Activated CD8-positive, alpha-beta T cell treated with anti-CD3 and anti-CD28 coated beads, Interleukin-2, amount 10 ng/mL, durations not matched to agents 7 days and 5 days (primary cell): Measurements from ENCODE around the gene ACTBL2. TPM values are rescaled to one million over a fixed set of nuclear protein-coding genes. Genes with fewer than 3 reads are reported as not detected.
"Not testable (repeated sequence)": the region's sequence is repeated elsewhere in the genome, so short reads cannot be mapped to it uniquely, and the experiment has no call there.

ENCODE experiments used
- ATAC-seq: fragments of 150-1000 bp; cut with Tn5 transposase; one replicate; pipeline ENCODE4 v1.10.0; 2021; ENCODE audit warnings: moderate library complexity
- CTCF ChIA-PET: fragments of 350-600 bp; sonication (Branson Sonifier 250); formaldehyde crosslinking; loops from one replicate; lab custom pipeline; 2021; ENCODE audit warnings: antibody characterized with exemption; lab: Charles Lee
- POLR2A ChIA-PET: fragments of 350-600 bp; sonication (Branson Sonifier 250); formaldehyde crosslinking; loops from one replicate; lab custom pipeline; 2021; ENCODE audit warnings: antibody characterized with exemption; lab: Charles Lee
- DNase-seq: peaks from one replicate; pipeline ENCODE4 v3.0.0-alpha.2; 2020
- H3K27ac Mint-ChIP-seq: one replicate; pipeline ENCODE4 v1.8.0; 2021; ENCODE audit warnings: mild to moderate bottlenecking, mixed read lengths
- H3K27me3 Mint-ChIP-seq: one replicate; pipeline ENCODE4 v1.8.0; 2021; ENCODE audit warnings: low read depth, mixed read lengths
- H3K36me3 Mint-ChIP-seq: one replicate; pipeline ENCODE4 v1.8.0; 2021; ENCODE audit warnings: low read depth, mixed read lengths
- H3K4me1 Mint-ChIP-seq: one replicate; pipeline ENCODE4 v1.8.0; 2021; ENCODE audit warnings: low read depth, mixed read lengths
- H3K4me3 Mint-ChIP-seq: one replicate; pipeline ENCODE4 v1.8.0; 2021; ENCODE audit warnings: mild to moderate bottlenecking, mixed read lengths
- H3K9me3 Mint-ChIP-seq: one replicate; pipeline ENCODE4 v1.8.0; 2022; ENCODE audit warnings: mixed read lengths; ENCODE audit not compliant: insufficient read depth
- total RNA-seq, 2 experiments: library from RNA; stranded (reverse); gene quantifications; one replicate each; pipeline ENCODE4 v1.2.3, GENCODE V29; 2021

ACTBL2 gene
- total RNA-seq: not detected

- ChIA-PET CTCF (no interaction called here), POLR2A (no interaction called here)
- DNase-seq: no peak
- peaks cover 15% of the 10 kb centered on the region for H3K27me3 Mint-ChIP-seq
- no peaks in the 10 kb centered on the region for H3K36me3 Mint-ChIP-seq
- H3K4me3 Mint-ChIP-seq: no peak within 1 kb of the TSS
- H3K9me3 Mint-ChIP-seq: no peaks in the 10 kb centered on the region
- H3K27ac Mint-ChIP-seq: no peak within 1 kb of the TSS
- no peaks in the 10 kb centered on the region for H3K4me1 Mint-ChIP-seq
- ATAC-seq: no peak
Observed at GRCh38 chr5:57482671-57483106, at the start of gene ACTBL2. TSS of gene ACTBL2 (minus strand) at chr5:57482811. CDS start at chr5:57482707, 104 bp downstream.

GRCh38 chr5:57531333-57531732 lies 48.7 kb upstream of the ACTBL2 start:
- no peaks in the 10 kb centered on the region for H3K9me3 Mint-ChIP-seq
- no peak overlapping the region for H3K27ac Mint-ChIP-seq
- CTCF ChIA-PET: no interaction called here
- no peak overlapping the region for H3K4me3 Mint-ChIP-seq
- H3K36me3 Mint-ChIP-seq: no peaks in the 10 kb centered on the region
- ATAC-seq: no peak
- H3K4me1 Mint-ChIP-seq: no peaks in the 10 kb centered on the region
- POLR2A ChIA-PET: no interaction called here
- peaks cover 2% of the 10 kb centered on the region for H3K27me3 Mint-ChIP-seq
- no peak for DNase-seq

GRCh38 chr5:57529864-57530263 lies 47.3 kb upstream of the ACTBL2 start:
- ChIA-PET POLR2A (no interaction called here), CTCF (no interaction called here)
- Mint-ChIP-seq H3K9me3 (no peaks in the 10 kb centered on the region), H3K4me1 (no peaks in the 10 kb centered on the region), H3K4me3 (no peak overlapping the region), H3K27ac (no peak overlapping the region), H3K36me3 (no peaks in the 10 kb centered on the region), H3K27me3 (peaks cover 2% of the 10 kb centered on the region)
- no peak for DNase-seq
- ATAC-seq: no peak

- Mint-ChIP-seq H3K4me3 (no peak overlapping the region), H3K27ac (no peak overlapping the region), H3K36me3 (no peaks in the 10 kb centered on the region), H3K27me3 (peaks cover 2% of the 10 kb centered on the region), H3K9me3 (no peaks in the 10 kb centered on the region), H3K4me1 (no peaks in the 10 kb centered on the region)
- ChIA-PET CTCF (no interaction called here), POLR2A (no interaction called here)
- no peak for ATAC-seq
- no peak for DNase-seq
Observed at GRCh38 chr5:57527870-57528269, 45.3 kb upstream of the ACTBL2 start.

- ChIA-PET POLR2A (no interaction called here), CTCF (interaction anchor here (1.0 kb wide), 1 partner anchor 26 kb away, joined by 4 read pairs; no protein-coding TSS in a partner anchor)
- Mint-ChIP-seq H3K36me3 (no peaks in the 10 kb centered on the region), H3K9me3 (peaks cover 4% of the 10 kb centered on the region), H3K27me3 (peaks cover 2% of the 10 kb centered on the region), H3K4me3 (no peak overlapping the region), H3K4me1 (no peaks in the 10 kb centered on the region), H3K27ac (no peak overlapping the region)
- no peak for ATAC-seq
- DNase-seq: no peak
Observed at GRCh38 chr5:57524348-57525060, 41.9 kb upstream of the ACTBL2 start.

GRCh38 chr5:57522477-57522876 lies 39.9 kb upstream of the ACTBL2 start:
- H3K36me3 Mint-ChIP-seq, POLR2A ChIA-PET, H3K27ac Mint-ChIP-seq, H3K4me1 Mint-ChIP-seq, H3K9me3 Mint-ChIP-seq, H3K4me3 Mint-ChIP-seq, CTCF ChIA-PET, H3K27me3 Mint-ChIP-seq, ATAC-seq, DNase-seq: not testable (repeated sequence)

- H3K27ac Mint-ChIP-seq, DNase-seq, H3K9me3 Mint-ChIP-seq, POLR2A ChIA-PET, H3K4me3 Mint-ChIP-seq, H3K4me1 Mint-ChIP-seq, ATAC-seq, CTCF ChIA-PET, H3K36me3 Mint-ChIP-seq, H3K27me3 Mint-ChIP-seq: not testable (repeated sequence)
Observed at GRCh38 chr5:57518415-57518814, 35.8 kb upstream of the ACTBL2 start.

GRCh38 chr5:57517250-57517649 lies 34.6 kb upstream of the ACTBL2 start:
- POLR2A ChIA-PET: no interaction called here
- no peaks in the 10 kb centered on the region for H3K4me1 Mint-ChIP-seq

GRCh38 chr5:57513785-57514184 lies 31.2 kb upstream of the ACTBL2 start:
- H3K4me1 Mint-ChIP-seq: no peaks in the 10 kb centered on the region
- ATAC-seq (no peak), DNase-seq (no peak)
- H3K27ac Mint-ChIP-seq: no peak overlapping the region
- POLR2A ChIA-PET: no interaction called here
- CTCF ChIA-PET: no interaction called here
- peaks cover 17% of the 10 kb centered on the region for H3K27me3 Mint-ChIP-seq
- H3K9me3 Mint-ChIP-seq: no peaks in the 10 kb centered on the region
- no peaks in the 10 kb centered on the region for H3K36me3 Mint-ChIP-seq
- no peak overlapping the region for H3K4me3 Mint-ChIP-seq

More at GRCh38 chr5:57517250-57517649, 34.6 kb upstream of the ACTBL2 start:
- Mint-ChIP-seq H3K27ac (no peak overlapping the region), H3K9me3 (peaks cover 4% of the 10 kb centered on the region), H3K36me3 (no peaks in the 10 kb centered on the region), H3K27me3 (peaks cover 5% of the 10 kb centered on the region), H3K4me3 (no peak overlapping the region)
- CTCF ChIA-PET: no interaction called here
- DNase-seq (no peak), ATAC-seq (no peak)

- no peaks in the 10 kb centered on the region for H3K36me3 Mint-ChIP-seq
- no peaks in the 10 kb centered on the region for H3K4me1 Mint-ChIP-seq
- no peak for ATAC-seq
- ChIA-PET CTCF (interaction anchor here (2.4 kb wide), 1 partner anchor 12 kb away, joined by 12 read pairs; no protein-coding TSS in a partner anchor), POLR2A (interaction anchor here (0.6 kb wide), 1 partner anchor 1105 kb away, joined by 3 read pairs; no protein-coding TSS in a partner anchor)
- H3K27ac Mint-ChIP-seq: no peak overlapping the region
- H3K4me3 Mint-ChIP-seq: no peak overlapping the region
- DNase-seq: no peak
- no peaks in the 10 kb centered on the region for H3K9me3 Mint-ChIP-seq
- H3K27me3 Mint-ChIP-seq: peaks cover 24% of the 10 kb centered on the region
Observed at GRCh38 chr5:57511321-57511720, 28.7 kb upstream of the ACTBL2 start.

GRCh38 chr5:57509501-57510260 lies 27.1 kb upstream of the ACTBL2 start:
- Mint-ChIP-seq H3K4me3 (no peak overlapping the region), H3K27ac (no peak overlapping the region), H3K36me3 (no peaks in the 10 kb centered on the region), H3K4me1 (no peaks in the 10 kb centered on the region), H3K9me3 (no peaks in the 10 kb centered on the region), H3K27me3 (peaks cover 27% of the 10 kb centered on the region)
- ATAC-seq (no peak), DNase-seq (no peak)
- CTCF ChIA-PET: interaction anchor here (1.1 to 1.3 kb wide), 2 partner anchors 10 to 951 kb away, joined by 5 to 7 read pairs; no protein-coding TSS in a partner anchor
- POLR2A ChIA-PET: no interaction called here

GRCh38 chr5:57508211-57508610 lies 25.6 kb upstream of the ACTBL2 start:
- H3K9me3 Mint-ChIP-seq: no peaks in the 10 kb centered on the region
- no peaks in the 10 kb centered on the region for H3K36me3 Mint-ChIP-seq
- no peak for ATAC-seq
- ChIA-PET CTCF (interaction anchor here (0.7 to 1.3 kb wide), 3 partner anchors 9 to 953 kb away, joined by 3 to 7 read pairs (median 5); no protein-coding TSS in a partner anchor), POLR2A (no interaction called here)
- H3K4me3 Mint-ChIP-seq: no peak overlapping the region
- no peak for DNase-seq
- peaks cover 30% of the 10 kb centered on the region for H3K27me3 Mint-ChIP-seq
- no peaks in the 10 kb centered on the region for H3K4me1 Mint-ChIP-seq
- no peak overlapping the region for H3K27ac Mint-ChIP-seq
